GM18505 (cell line): Measurements from ENCODE around the gene ATG5.
A peak's percentile ranks its signal among the peaks of the same experiment; 100 is the strongest.
"Not testable (repeated sequence)": the region's sequence is repeated elsewhere in the genome, so short reads cannot be mapped to it uniquely, and the experiment has no call there.

Source experiments
- ATAC-seq: cut with Tn5 transposase; IDR thresholded peaks from one replicate; pipeline ENCODE4 v1.9.1; 2021; ENCODE audit not compliant: unreplicated experiment
- POLR2A ChIP-seq: IDR thresholded peaks from 4 replicates; pipeline ENCODE4 v1.6.1; 2011; ENCODE audit warnings: borderline replicate concordance; ENCODE audit not compliant: insufficient read depth, insufficient read length; ENCODE audit errors: extremely low read depth

ATG5 gene

GRCh38 chr6:106162921-106163320 is 162.6 kb downstream of the ATG5 start:
- ATAC-seq: no peak
- TF ChIP-seq POLR2A: no peak

- no peak for TF ChIP-seq POLR2A
- ATAC-seq: no peak
These were observed 163.7 kb downstream of the ATG5 start for GRCh38 chr6:106161893-106162292.

GRCh38 chr6:106161311-106161874 is 164.2 kb downstream of the ATG5 start:
- TF ChIP-seq POLR2A: no peak
- ATAC-seq: no peak

GRCh38 chr6:106160189-106160588 is 165.4 kb downstream of the ATG5 start:
- ATAC-seq: no peak
- no peak for TF ChIP-seq POLR2A

- no peak for TF ChIP-seq POLR2A
- no peak for ATAC-seq
These were observed 166.0 kb downstream of the ATG5 start for GRCh38 chr6:106159531-106159940.

- no peak for TF ChIP-seq POLR2A
- no peak for ATAC-seq
These were observed 166.7 kb downstream of the ATG5 start for GRCh38 chr6:106158816-106159215.

GRCh38 chr6:106156863-106157262 is 168.7 kb downstream of the ATG5 start:
- no peak for ATAC-seq
- TF ChIP-seq POLR2A: no peak

- TF ChIP-seq POLR2A: no peak
- no peak for ATAC-seq
These were observed 169.1 kb downstream of the ATG5 start for GRCh38 chr6:106156413-106156812.

- ATAC-seq: no peak
- no peak for TF ChIP-seq POLR2A
These were observed 170.2 kb downstream of the ATG5 start for GRCh38 chr6:106155219-106155830.

GRCh38 chr6:106154326-106154725 is 171.2 kb downstream of the ATG5 start:
- no peak for ATAC-seq
- no peak for TF ChIP-seq POLR2A

- no peak for ATAC-seq
- TF ChIP-seq POLR2A: no peak
These were observed 172.6 kb downstream of the ATG5 start for GRCh38 chr6:106152952-106153351.

GRCh38 chr6:106152476-106152875 is 173.1 kb downstream of the ATG5 start:
- not testable (repeated sequence) for ATAC-seq

GRCh38 chr6:106149472-106150069 is 176.0 kb downstream of the ATG5 start:
- no peak for TF ChIP-seq POLR2A
- no peak for ATAC-seq

- ATAC-seq: no peak
- no peak for TF ChIP-seq POLR2A
These were observed 178.1 kb downstream of the ATG5 start for GRCh38 chr6:106147476-106147875.

GRCh38 chr6:106146852-106147351 is 178.7 kb downstream of the ATG5 start:
- TF ChIP-seq POLR2A: no peak
- peak; percentile 39 for ATAC-seq

GRCh38 chr6:106145741-106146227 is 179.8 kb downstream of the ATG5 start:
- no peak for ATAC-seq

More at GRCh38 chr6:106145741-106146227, 179.8 kb downstream of the ATG5 start:
- TF ChIP-seq POLR2A: peak; percentile 38
